ENCODE data around the gene MED29. TPM values are rescaled to one million over a fixed set of nuclear protein-coding genes. Genes with fewer than 3 reads are reported as not detected.

MED29 gene
- polyA plus RNA-seq, 2 of the 4 experiments (the other 2 are of a cell fraction), result 47.7 to 57.5 TPM

DNA sequence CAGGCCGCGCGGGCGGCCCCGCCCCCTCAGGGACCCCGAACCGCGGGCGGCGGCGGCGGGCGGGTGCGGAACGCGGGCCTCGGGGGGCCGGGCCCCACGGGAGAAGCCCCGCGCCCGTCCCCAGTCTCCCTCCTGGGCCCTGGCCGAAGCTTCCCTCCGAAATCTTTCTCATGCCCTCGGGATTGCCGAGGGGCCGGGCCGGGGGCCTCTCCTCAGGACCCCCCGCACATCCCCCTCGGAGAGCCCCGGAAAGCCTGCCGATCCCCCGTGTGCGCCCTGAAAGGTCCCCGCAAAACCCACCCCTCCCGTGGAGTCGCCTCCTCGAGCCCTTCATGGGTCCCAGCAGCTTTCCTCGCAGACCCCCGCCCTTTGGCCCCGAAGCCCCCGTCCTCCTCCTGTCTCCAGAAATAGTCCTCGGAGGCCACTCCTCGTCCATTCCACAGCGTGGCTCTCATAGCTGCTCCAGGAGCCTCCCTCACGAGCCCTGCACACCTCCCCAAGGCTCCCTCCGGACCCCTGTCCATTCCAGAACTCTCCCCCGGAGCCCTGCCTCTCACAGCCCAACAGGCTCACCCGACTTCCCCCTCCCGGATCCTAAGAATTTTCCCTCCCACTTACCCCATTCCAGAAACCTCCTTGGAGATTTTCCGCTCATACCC, 48.4 kb upstream of the MED29 start:
- peaks cover 28% of the 10 kb centered on the region for H3K4me1 ChIP-seq
- H3K4me3 ChIP-seq, result peak overlapping the region; percentile 90
- WGBS (ENCODE audit: missing lambda C conversion rate), result 4% methylated on average over 25 of the region's 51 CpGs
- 0 out of 6 replicates have a peak, but pooled peaks of 1 of the 2 experiments have one; percentile 2 for ATAC-seq
- FAIRE-seq, result no peak
- H3K27ac ChIP-seq, result peak overlapping the region; percentile 85 to 94
- H3K9me3 ChIP-seq, result no peaks in the 10 kb centered on the region
- TF ChIP-seq MAX (IDR thresholded peaks at IDR 0.05) (0 out of 2 replicates have a peak, but pooled peaks have one; percentile 7), HOXA7 (CRISPR knock-in tag; IDR thresholded peaks at IDR 0.05) (no peak)
- DNase-seq (ENCODE audit: low read depth in 1 of 2, low spot score in 1 of 2), result no peak
- POLR2A ChIA-PET, result interaction anchor here (0.7 to 1.6 kb wide), 15 partner anchors 9 to 412 kb away, joined by 3 to 16 read pairs (median 4); partner anchors contain the start of genes FBXO17, MED29, MRPS12 and PAF1
- CTCF ChIA-PET, result interaction anchor here (0.6 to 8.6 kb wide), 27 partner anchors 8 to 467 kb away, joined by 3 to 93 read pairs (median 4); partner anchors contain the start of genes MED29, PAF1 and PLEKHG2
- peak overlapping the region; percentile 94 for H3K4me2 ChIP-seq

GRCh38 chr19:39345956-39346355, 45.2 kb upstream of the MED29 start:
- DNase-seq (ENCODE audit: low read depth in 1 of 2, low spot score in 1 of 2), result no peak
- ChIA-PET CTCF (interaction anchor here (1.0 to 2.8 kb wide), 6 partner anchors 10 to 236 kb away, joined by 3 to 26 read pairs (median 8); partner anchors contain the start of gene PLEKHG2), POLR2A (interaction anchor here (0.5 to 1.6 kb wide), 3 partner anchors 45 to 85 kb away, joined by 3 to 4 read pairs (median 3); partner anchors contain the start of genes PAF1 and PLEKHG2)
- Histone ChIP-seq H3K9me3 (no peaks in the 10 kb centered on the region), H3K4me3 (no peak overlapping the region), H3K4me2 (no peak overlapping the region), H3K27ac (no peak overlapping the region), H3K4me1 (peaks cover 20% of the 10 kb centered on the region)
- 91% methylated on average over 1 of the region's 1 CpG for WGBS (ENCODE audit: missing lambda C conversion rate)
- TF ChIP-seq, protein P1, sequence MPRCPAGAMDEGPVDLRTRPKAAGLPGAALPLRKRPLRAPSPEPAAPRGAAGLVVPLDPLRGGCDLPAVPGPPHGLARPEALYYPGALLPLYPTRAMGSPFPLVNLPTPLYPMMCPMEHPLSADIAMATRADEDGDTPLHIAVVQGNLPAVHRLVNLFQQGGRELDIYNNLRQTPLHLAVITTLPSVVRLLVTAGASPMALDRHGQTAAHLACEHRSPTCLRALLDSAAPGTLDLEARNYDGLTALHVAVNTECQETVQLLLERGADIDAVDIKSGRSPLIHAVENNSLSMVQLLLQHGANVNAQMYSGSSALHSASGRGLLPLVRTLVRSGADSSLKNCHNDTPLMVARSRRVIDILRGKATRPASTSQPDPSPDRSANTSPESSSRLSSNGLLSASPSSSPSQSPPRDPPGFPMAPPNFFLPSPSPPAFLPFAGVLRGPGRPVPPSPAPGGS (IDR thresholded peaks at IDR 0.05), result no peak
- 0 out of 3 replicates have a peak, but pooled peaks have one; percentile 9 for TF ChIP-seq SMC3 (IDR thresholded peaks at IDR 0.05)
- no peak for FAIRE-seq
- ATAC-seq, result no peak

DNA sequence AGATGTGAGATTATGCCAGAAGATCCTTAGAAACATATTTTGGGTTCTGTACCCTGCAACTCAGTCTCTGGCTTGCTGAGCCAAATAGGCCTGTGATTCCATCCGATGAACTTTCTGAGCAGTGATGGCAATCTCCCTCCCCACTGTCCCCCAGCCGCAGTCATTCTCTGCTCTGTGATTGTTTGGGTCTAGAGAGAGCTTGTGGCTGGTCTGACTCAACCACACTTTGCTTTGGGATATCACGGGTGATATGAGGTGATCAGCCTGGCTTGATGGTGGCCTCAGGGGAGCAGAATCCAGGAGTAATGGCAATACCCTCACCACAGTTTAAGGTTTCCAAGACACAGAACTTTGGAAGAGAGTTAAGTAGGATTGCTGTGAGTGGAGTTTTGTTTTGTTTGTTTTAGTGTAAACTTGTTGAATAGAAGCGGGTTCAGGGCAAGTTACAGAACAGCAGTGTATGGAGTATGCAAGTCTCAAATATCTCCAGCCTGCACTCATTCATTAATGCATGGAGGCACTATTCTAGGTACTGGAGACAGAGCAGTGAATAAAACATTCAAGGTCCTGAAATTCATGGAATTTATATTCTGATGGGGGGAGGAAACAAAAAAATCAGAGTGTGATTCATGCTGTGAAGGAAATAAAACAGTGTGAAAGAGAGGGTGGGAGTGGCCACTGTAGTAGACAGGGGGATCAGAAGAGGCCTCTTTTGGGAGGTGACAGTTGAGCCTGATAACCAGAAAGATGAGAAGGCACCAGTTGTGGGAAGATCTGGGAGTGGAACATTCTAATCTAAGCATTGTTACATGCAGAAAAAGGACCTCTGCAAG, 43.6 kb upstream of the MED29 start:
- POLR2A ChIA-PET, result interaction anchor here (0.9 to 1.6 kb wide), 2 partner anchors 64 to 88 kb away, joined by 3 to 4 read pairs; partner anchors contain the start of genes PLEKHG2 and RPS16
- Histone ChIP-seq H3K4me1 (peaks cover 19% of the 10 kb centered on the region), H3K9me3 (no peaks in the 10 kb centered on the region), H3K27ac (no peak overlapping the region), H3K4me3 (no peak overlapping the region), H3K4me2 (no peak overlapping the region)
- no peak for TF ChIP-seq RNF2 (IDR thresholded peaks at IDR 0.05; ENCODE audit: borderline replicate concordance, low read depth)
- no peak for TF ChIP-seq CHD4 (IDR thresholded peaks at IDR 0.05; ENCODE audit: borderline replicate concordance)
- TF ChIP-seq ZC3H11A (IDR thresholded peaks at IDR 0.05), result no peak
- peak; percentile 77; the same call in 1 of the 2 replicates for TF ChIP-seq POLR2AphosphoS2 (conservative IDR thresholded peaks at IDR 0.05; ENCODE audit: low read length)
- no peak for TF ChIP-seq NPAS2 (CRISPR knock-in tag; IDR thresholded peaks at IDR 0.05; ENCODE audit: borderline replicate concordance)
- TF ChIP-seq JUN (IDR thresholded peaks at IDR 0.05), result 0 out of 5 replicates have a peak, but pooled peaks of 1 of the 2 experiments have one; percentile 26
- ATAC-seq (no peak), DNase-seq (ENCODE audit: low read depth in 1 of 2, low spot score in 1 of 2) (no peak), FAIRE-seq (peak; percentile 87)
- 95% methylated on average over 4 of the region's 4 CpGs for WGBS (ENCODE audit: missing lambda C conversion rate)
- CTCF ChIA-PET, result interaction anchor here (0.7 to 3.9 kb wide), 9 partner anchors 9 to 385 kb away, joined by 3 to 26 read pairs (median 7); partner anchors contain the start of gene PLEKHG2

DNA sequence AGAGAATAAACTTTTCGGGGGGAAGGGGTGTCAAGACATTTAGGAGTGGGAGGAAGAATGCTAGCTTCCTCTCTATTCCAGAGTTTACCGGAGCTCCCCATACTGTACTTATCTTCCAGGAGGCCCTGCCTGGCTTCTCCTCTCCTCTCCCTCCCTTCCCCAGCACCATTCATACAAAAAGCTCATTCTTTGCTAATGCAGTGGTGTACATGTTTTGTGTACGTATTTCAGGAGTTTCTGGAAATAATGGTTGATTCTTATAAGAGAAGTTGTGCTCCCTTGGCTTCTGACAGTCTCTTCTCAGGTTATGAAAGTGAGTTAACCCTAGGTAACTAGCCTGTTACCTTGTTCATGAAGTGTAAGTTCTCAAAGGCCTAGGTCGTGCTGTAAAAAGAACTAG, 41.9 kb upstream of the MED29 start:
- no peak; a peak in 1 of 6 replicates for ATAC-seq
- DNase-seq (ENCODE audit: low read depth in 1 of 2, low spot score in 1 of 2), result no peak
- peaks cover 7% of the 10 kb centered on the region; the same call in 1 of the 3 replicates for H3K4me1 ChIP-seq
- H3K4me2 ChIP-seq, result no peak overlapping the region
- TF ChIP-seq REST (IDR thresholded peaks at IDR 0.05) (no peak), POLR2A (IDR thresholded peaks at IDR 0.05; ENCODE audit: low read length) (no peak), EHF (CRISPR knock-in tag; IDR thresholded peaks at IDR 0.05) (no peak), JUNB (IDR thresholded peaks at IDR 0.05) (no peak), MYC (IDR thresholded peaks at IDR 0.05; ENCODE audit: borderline replicate concordance, low read length) (no peak), FOXS1 (CRISPR knock-in tag; IDR thresholded peaks at IDR 0.05) (no peak), ZFP36 (IDR thresholded peaks at IDR 0.05; ENCODE audit: borderline replicate concordance, partially characterized antibody) (no peak), RARB (CRISPR knock-in tag; IDR thresholded peaks at IDR 0.05) (no peak)
- TF ChIP-seq, protein P2, sequence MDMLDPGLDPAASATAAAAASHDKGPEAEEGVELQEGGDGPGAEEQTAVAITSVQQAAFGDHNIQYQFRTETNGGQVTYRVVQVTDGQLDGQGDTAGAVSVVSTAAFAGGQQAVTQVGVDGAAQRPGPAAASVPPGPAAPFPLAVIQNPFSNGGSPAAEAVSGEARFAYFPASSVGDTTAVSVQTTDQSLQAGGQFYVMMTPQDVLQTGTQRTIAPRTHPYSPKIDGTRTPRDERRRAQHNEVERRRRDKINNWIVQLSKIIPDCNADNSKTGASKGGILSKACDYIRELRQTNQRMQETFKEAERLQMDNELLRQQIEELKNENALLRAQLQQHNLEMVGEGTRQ (IDR thresholded peaks at IDR 0.05), result no peak
- FAIRE-seq, result peak; percentile 7
- CTCF ChIA-PET, result interaction anchor here (0.8 to 3.9 kb wide), 10 partner anchors 8 to 296 kb away, joined by 3 to 18 read pairs (median 4); partner anchors contain the start of genes PLEKHG2 and SAMD4B
- no peaks in the 10 kb centered on the region for H3K9me3 ChIP-seq
- H3K4me3 ChIP-seq, result no peak overlapping the region
- POLR2A ChIA-PET, result no interaction called here
- WGBS (ENCODE audit: missing lambda C conversion rate), result 91% methylated on average over 4 of the region's 4 CpGs
- H3K27ac ChIP-seq, result no peak overlapping the region
